Muscle layer of colon (tissue), 2 donors: Measurements from ENCODE around the gene SLC22A12.

Experiments used
- H3K27ac ChIP-seq: one replicate; pipeline ENCODE4 v1.7.0; 2013; ENCODE audit warnings: low read depth, mild to moderate bottlenecking, low read length, moderate library complexity
- H3K27me3 ChIP-seq, 2 donors: one replicate each; pipeline ENCODE4 v1.7.0; 2013; ENCODE audit warnings: low read length in 2 of 2, mild to moderate bottlenecking in 2 of 2; ENCODE audit not compliant: insufficient read depth in 2 of 2, control insufficient read depth in 1 of 2
- H3K36me3 ChIP-seq: one replicate; pipeline ENCODE4 v1.7.0; 2013; ENCODE audit warnings: mild to moderate bottlenecking, low read length; ENCODE audit not compliant: insufficient read depth
- H3K4me1 ChIP-seq: one replicate; pipeline ENCODE4 v1.7.0; 2013; ENCODE audit warnings: mild to moderate bottlenecking, low read length; ENCODE audit not compliant: insufficient read depth
- H3K4me3 ChIP-seq, 2 donors: one replicate each; pipeline ENCODE4 v1.7.0; 2013; ENCODE audit warnings: low read length in 2 of 2, low read depth in 1 of 2, mild to moderate bottlenecking in 1 of 2, moderate library complexity in 1 of 2
- H3K9ac ChIP-seq: one replicate; pipeline ENCODE4 v1.7.0; 2013; ENCODE audit warnings: low read length
- H3K9me3 ChIP-seq: one replicate; pipeline ENCODE4 v1.7.0; 2013; ENCODE audit warnings: mild to moderate bottlenecking, low read length
- donor health status: abdominal sarcoma.
- donor health status: Adenocarcinoma of cecum.

SLC22A12 gene

DNA sequence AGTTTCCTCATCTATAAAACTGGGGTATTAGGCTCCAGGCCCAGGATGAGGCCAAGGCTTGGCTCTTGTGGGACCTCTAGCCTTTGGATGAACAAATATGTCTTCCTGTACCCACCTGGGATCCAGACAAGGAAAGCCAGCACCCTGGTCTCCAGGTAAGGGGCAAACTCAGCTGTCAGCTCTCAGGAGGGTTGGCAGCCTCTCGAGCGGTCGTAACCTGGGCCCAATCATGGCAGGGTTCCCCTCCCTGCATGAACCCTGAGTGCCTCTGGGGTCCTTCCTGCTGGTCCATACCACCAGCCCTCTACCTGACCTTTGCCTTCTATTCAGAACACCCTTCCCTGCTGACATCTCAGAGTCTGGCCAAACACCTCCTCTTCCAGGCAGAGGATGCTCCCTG is 19.6 kb downstream of the SLC22A12 start:
- no peak overlapping the region for H3K4me3 ChIP-seq
- H3K9me3 ChIP-seq, result no peaks in the 10 kb centered on the region
- peaks cover 5% of the 10 kb centered on the region for H3K4me1 ChIP-seq
- no peak overlapping the region for H3K9ac ChIP-seq
- H3K27me3 ChIP-seq, result no peaks in the 10 kb centered on the region
- H3K36me3 ChIP-seq, result peaks cover 15% of the 10 kb centered on the region
- no peak overlapping the region for H3K27ac ChIP-seq

DNA sequence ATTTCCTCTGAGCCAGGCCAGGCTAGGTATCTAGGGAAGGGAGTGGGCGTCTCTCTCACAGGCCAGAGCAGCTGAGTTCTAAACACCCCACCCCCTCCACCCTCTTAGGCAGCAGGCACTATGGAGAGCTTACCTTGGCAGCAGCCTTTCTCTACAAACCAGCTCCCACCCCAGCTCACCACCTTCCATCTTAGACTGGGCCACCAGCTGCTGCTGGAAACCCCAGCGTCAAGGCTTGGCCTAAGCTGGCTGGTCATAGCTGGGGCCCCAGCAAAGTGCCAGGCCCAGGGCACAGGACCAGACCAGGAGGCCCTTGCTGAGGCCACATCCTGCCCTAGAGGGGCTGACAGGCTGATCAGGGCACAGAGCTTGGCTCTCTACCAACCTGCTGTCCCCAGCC is 20.2 kb downstream of the SLC22A12 start:
- H3K27ac ChIP-seq, result no peak overlapping the region
- H3K9ac ChIP-seq, result no peak overlapping the region
- H3K9me3 ChIP-seq, result no peaks in the 10 kb centered on the region
- H3K4me1 ChIP-seq, result peaks cover 5% of the 10 kb centered on the region
- no peaks in the 10 kb centered on the region for H3K27me3 ChIP-seq
- H3K4me3 ChIP-seq, result no peak overlapping the region
- peaks cover 20% of the 10 kb centered on the region for H3K36me3 ChIP-seq

DNA sequence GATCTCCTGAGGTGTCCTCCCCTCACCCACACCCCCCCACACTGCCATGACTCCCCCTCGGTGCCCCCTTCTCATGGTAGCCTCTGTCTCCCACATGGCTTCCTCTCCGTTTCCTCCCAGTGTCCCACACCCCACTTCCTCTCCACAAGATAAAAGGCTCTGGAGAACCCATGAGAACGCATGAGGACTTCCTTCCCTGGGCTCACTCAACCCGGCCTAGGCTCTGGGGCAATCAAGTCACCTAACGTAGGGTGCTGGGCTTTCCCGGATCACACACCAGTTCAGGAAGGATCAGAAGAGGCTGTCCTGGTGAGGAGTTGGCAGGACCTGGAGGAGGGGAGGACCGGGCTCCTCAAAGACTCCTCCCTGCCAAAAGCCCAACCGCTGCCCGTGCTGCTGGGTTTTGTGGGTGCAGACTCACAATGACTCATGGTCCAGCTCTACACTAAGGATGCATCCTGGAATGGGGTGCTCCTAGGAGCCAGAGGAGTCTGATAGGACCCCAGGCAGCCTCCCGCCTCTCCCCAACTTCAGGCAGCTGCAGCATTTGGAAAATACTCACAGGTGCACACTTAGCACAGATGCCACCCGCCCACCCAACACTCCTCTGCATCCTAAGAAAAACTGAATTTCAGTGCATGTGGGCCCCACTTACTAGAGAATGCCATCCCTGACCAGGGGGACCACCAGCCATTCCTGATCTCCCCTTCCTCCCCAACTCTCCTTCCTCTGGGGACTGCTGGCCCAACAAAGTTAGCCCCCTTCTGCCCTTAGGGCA is 21.0 kb downstream of the SLC22A12 start:
- Histone ChIP-seq H3K4me1 (peaks cover 5% of the 10 kb centered on the region), H3K4me3 (no peak overlapping the region), H3K27ac (no peak overlapping the region), H3K9me3 (no peaks in the 10 kb centered on the region), H3K36me3 (peaks cover 29% of the 10 kb centered on the region), H3K9ac (no peak overlapping the region), H3K27me3 (no peaks in the 10 kb centered on the region)

DNA sequence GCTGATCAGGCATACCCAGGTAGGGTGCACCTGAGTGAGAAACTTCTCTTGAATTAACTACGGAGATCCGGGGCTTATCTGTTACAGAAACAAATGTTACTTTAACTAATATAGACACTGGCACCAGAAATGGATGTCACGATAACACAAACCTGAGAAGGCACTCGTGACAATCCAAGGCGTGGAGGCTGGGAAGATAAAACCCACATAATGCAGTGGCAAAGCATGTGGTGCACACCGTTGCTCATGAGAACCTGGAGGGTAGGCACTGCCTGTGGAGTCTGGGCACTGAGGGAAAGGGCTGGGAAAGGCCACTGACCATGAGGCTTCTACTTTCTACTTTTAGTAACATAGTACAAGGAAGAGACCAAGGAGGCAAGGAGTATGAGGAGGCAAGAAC is 22.6 kb downstream of the SLC22A12 start:
- no peak overlapping the region for H3K4me3 ChIP-seq
- no peaks in the 10 kb centered on the region for H3K27me3 ChIP-seq
- H3K4me1 ChIP-seq, result peaks cover 2% of the 10 kb centered on the region
- no peak overlapping the region for H3K27ac ChIP-seq
- no peaks in the 10 kb centered on the region for H3K9me3 ChIP-seq
- H3K36me3 ChIP-seq, result peaks cover 32% of the 10 kb centered on the region
- H3K9ac ChIP-seq, result no peak overlapping the region

DNA sequence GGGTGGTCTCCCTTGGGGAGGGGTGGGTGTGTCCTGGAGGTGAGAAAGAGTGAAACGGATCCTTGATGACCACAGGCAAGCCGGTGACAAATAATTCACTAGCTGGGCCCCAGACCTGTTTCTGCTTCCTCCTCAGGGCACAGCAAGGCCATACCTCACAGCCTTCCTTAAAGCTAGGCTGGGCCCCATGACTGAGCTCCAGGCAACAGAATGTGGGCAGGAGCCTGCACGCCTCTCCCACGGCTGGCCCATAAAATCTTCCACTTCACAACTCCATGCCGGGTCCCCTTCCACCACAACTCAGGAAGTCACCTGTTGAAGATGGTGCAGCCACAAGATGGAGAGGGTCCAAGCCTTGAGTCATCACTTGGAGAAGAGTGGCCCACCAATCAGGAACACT is 23.9 kb downstream of the SLC22A12 start:
- peaks cover 32% of the 10 kb centered on the region for H3K36me3 ChIP-seq

DNA sequence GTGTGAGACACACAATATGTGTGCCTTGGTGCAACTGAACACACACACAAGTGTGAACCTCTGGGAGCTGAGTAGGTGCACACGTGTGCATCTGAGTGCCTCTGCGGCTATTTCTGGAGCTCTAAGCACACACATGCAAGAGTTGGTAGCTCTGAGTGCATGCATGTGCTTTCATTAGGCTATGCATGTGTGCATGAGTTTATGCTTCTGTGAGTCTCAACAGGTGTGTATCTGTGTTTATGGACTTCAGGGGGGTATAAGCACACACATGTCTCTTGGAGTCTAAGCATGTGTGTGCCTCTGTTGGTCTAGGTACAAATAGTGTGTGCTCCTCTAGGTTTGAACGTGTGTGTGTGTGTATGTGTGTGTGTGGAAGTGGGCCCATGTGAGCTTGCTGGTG is 25.8 kb downstream of the SLC22A12 start:
- no peak overlapping the region for H3K4me3 ChIP-seq
- peaks cover 35% of the 10 kb centered on the region for H3K36me3 ChIP-seq
- no peak overlapping the region for H3K27ac ChIP-seq
- H3K9ac ChIP-seq, result no peak overlapping the region
- H3K9me3 ChIP-seq, result no peaks in the 10 kb centered on the region
- H3K27me3 ChIP-seq, result no peaks in the 10 kb centered on the region
- H3K4me1 ChIP-seq, result peaks cover 9% of the 10 kb centered on the region

More for the DNA sequence above, 23.9 kb downstream of the SLC22A12 start:
- Histone ChIP-seq H3K4me3 (no peak overlapping the region), H3K9me3 (no peaks in the 10 kb centered on the region), H3K27me3 (no peaks in the 10 kb centered on the region), H3K4me1 (peaks cover 1% of the 10 kb centered on the region), H3K9ac (no peak overlapping the region), H3K27ac (no peak overlapping the region)

DNA sequence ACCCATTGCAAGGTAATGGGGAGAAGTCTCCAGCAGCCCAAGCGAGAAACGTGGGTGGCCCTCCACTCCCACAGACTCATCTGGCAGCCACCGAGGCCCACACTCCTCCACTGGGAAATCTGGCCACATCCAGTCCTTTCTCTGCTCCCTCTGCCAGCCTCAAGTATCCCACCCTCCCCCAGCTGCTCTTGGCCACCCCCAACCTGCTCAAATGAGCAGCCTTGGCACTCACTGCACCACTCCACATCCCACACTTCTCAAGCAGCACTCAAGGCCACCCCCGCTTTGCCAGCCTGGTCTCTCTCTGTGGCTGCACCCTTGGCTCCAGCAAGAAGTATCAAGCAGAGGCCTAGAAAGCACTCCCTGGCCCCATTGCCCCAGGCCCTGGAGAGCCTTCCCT is 28.2 kb downstream of the SLC22A12 start:
- Histone ChIP-seq H3K4me1 (peaks cover 9% of the 10 kb centered on the region), H3K4me3 (no peak overlapping the region), H3K9me3 (no peaks in the 10 kb centered on the region), H3K27ac (no peak overlapping the region), H3K36me3 (peaks cover 37% of the 10 kb centered on the region), H3K27me3 (no peaks in the 10 kb centered on the region), H3K9ac (no peak overlapping the region)

DNA sequence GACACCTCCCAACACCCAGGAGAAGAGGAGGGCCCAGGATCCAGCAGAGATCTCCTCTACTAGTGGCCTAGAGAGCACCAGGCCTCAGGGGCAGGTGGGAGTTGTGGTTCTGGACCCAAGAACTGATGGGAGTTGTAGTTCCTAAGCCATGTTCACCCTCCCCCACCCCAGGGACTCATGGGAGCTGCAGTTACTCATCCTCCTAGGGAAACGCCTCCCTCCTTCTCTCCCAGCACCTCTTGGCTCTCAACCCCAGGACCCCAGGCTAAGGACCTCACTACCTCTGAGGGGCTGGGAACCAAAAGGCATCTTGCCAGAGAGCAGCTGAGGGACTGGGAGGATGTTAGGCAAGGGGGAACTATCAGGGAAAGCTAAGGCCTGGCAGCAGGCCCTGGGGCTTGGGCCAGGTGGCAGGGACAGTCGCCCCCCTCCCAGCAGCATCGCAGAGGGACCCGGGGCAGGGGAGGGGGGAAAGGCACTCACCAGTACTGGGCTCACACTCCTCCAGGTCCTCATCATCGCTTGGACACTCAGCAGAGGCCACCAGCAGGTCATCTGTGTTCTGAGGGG is 28.9 kb downstream of the SLC22A12 start:
- Histone ChIP-seq H3K4me3 (no peak overlapping the region), H3K9ac (no peak overlapping the region), H3K36me3 (peaks cover 39% of the 10 kb centered on the region), H3K27ac (no peak overlapping the region), H3K9me3 (no peaks in the 10 kb centered on the region), H3K27me3 (no peaks in the 10 kb centered on the region), H3K4me1 (peaks cover 9% of the 10 kb centered on the region)

DNA sequence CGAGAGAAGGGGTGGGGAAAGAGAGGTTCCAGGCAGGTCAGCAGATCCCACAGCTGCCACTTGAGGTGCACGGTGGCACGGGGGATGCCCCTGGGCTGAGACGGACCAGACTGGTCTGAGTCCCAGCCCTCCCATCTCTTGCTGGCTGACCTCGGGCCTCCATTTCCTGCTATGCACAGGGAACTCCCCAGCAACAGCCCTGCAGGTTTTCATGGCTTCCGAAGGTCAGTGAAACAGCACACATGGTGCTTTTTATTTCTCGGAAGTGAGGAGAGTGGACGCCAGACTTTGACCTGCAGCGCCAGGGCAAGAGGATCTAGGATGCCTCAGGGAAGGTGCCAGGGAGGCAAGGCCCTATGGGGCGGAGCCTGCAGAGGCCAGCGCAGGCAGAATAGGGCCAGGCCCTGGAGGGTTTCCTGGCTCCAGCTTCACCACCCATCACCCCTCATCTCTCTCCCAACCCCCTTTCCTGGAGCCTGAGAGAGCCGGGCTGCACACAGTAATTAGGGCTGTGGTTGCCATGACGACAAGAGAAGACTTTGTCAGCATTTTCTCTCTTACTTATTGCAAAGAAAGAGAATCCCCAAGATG is 29.5 kb downstream of the SLC22A12 start:
- no peak overlapping the region for H3K4me3 ChIP-seq
- H3K4me1 ChIP-seq, result peaks cover 9% of the 10 kb centered on the region
- H3K36me3 ChIP-seq, result peaks cover 39% of the 10 kb centered on the region
- no peaks in the 10 kb centered on the region for H3K27me3 ChIP-seq
- no peak overlapping the region for H3K27ac ChIP-seq
- no peak overlapping the region for H3K9ac ChIP-seq
- no peaks in the 10 kb centered on the region for H3K9me3 ChIP-seq

DNA sequence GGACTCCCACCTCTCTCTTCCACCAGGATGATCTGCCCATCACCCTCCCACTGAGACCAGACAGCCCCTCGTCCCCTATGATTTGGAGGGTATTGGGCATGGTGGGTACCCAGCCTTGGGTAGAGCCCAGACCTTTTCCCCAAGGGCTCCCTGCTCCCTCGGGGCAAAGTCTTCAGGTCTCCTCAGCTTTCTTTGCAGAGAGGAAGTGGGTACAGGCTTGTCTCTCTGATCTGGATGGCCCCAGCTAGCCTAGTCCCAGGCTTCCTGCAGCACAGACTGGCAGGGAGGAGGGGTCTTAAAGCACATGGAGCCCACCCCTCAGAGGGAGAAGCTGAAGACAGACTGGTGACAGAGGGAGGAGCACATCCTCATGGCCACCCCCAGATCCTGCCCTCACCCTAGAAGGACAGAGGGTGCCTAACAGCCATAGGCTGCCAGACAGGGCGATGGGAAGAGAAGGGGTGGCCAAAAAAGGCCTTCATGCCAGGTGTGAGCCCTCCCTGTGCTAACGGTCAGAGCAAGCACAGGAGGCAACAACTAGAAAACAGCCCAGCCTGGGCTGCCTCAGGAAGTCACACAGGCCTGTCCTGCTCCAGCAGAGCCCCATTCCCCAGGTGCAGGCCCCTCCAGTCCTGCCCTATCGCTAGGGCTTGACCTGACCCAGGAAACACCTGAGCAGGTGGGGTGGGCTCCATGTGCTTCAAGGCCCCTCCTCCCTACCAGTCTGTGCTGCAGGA is 30.4 kb downstream of the SLC22A12 start:
- no peaks in the 10 kb centered on the region for H3K27me3 ChIP-seq
- H3K36me3 ChIP-seq, result peaks cover 36% of the 10 kb centered on the region
- no peak overlapping the region for H3K4me3 ChIP-seq
- no peaks in the 10 kb centered on the region for H3K9me3 ChIP-seq
- peaks cover 9% of the 10 kb centered on the region for H3K4me1 ChIP-seq
- no peak overlapping the region for H3K9ac ChIP-seq
- H3K27ac ChIP-seq, result no peak overlapping the region

DNA sequence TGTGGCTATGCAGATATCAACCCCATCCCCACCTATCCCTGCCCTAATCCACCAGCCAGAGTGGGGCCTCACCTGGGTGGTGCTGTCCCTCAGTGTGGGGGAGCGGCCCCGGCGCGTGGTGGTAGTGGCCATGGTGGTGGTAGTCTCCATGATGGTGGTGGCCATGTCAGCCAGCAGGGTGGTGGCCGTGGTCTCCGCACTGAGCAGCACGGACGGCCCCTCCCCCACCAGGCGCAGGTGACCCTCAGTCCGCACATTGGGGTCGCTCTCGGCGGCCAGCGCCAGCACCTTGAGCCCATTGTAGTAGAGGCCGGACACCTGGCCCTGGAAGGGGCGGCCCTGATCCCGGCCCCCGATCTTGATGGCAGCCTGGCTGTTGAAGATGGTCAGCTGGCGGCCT is 31.7 kb downstream of the SLC22A12 start:
- Histone ChIP-seq H3K27ac (no peak overlapping the region), H3K4me1 (peaks cover 9% of the 10 kb centered on the region), H3K9ac (no peak overlapping the region), H3K4me3 (no peak overlapping the region), H3K9me3 (no peaks in the 10 kb centered on the region), H3K36me3 (peaks cover 39% of the 10 kb centered on the region), H3K27me3 (no peaks in the 10 kb centered on the region)
